AG04449 (cell line): Measurements from ENCODE around the gene NPEPPS.
"Not testable (repeated sequence)": the region's sequence is repeated elsewhere in the genome, so short reads cannot be mapped to it uniquely, and the experiment has no call there.

ENCODE experiments used
- CTCF ChIA-PET: fragments of 350-600 bp; formaldehyde crosslinking; extraction: SDS; loops from one replicate; lab custom pipeline; 2021; ENCODE audit warnings: antibody characterized with exemption; lab: Yijun Ruan, JAX
- POLR2A ChIA-PET: fragments of 400-600, 350-600 bp; formaldehyde crosslinking; extraction: SDS; loops from one replicate; lab custom pipeline; 2020; ENCODE audit warnings: antibody characterized with exemption, inconsistent platforms; lab: Yijun Ruan, JAX
- DNase-seq: peaks from one replicate; pipeline ENCODE4 v3.0.0-alpha.2; 2010; ENCODE audit warnings: low read depth, low spot score
- H3K4me3 ChIP-seq: 2 replicates; pipeline ENCODE4 v1.5.1; 2011; ENCODE audit warnings: low read depth, mild to moderate bottlenecking, control low read depth, low read length

NPEPPS gene

GRCh38 chr17:47531233-47531820 lies 419 bp downstream of the NPEPPS start:
- H3K4me3 ChIP-seq, result peak overlapping the region; percentile 68
- CTCF ChIA-PET, result interaction anchor here (1.5 kb wide), 1 partner anchor 87 kb away, joined by 3 read pairs; no protein-coding TSS in a partner anchor
- DNase-seq, POLR2A ChIA-PET: not testable (repeated sequence)

- DNase-seq, POLR2A ChIA-PET, H3K4me3 ChIP-seq: not testable (repeated sequence)
- CTCF ChIA-PET, result interaction anchor here (0.8 kb wide), 1 partner anchor 77 kb away, joined by 6 read pairs; no protein-coding TSS in a partner anchor
These were observed 8.2 kb downstream of the NPEPPS start for GRCh38 chr17:47539085-47539484.

- DNase-seq, POLR2A ChIA-PET, H3K4me3 ChIP-seq: not testable (repeated sequence)
- CTCF ChIA-PET, result interaction anchor here (1.0 kb wide), 1 partner anchor 74 kb away, joined by 3 read pairs; no protein-coding TSS in a partner anchor
These were observed 10.8 kb downstream of the NPEPPS start for GRCh38 chr17:47541676-47542075.

GRCh38 chr17:47544327-47544726 lies 13.4 kb downstream of the NPEPPS start:
- H3K4me3 ChIP-seq, DNase-seq, POLR2A ChIA-PET, CTCF ChIA-PET: not testable (repeated sequence)

- not testable (repeated sequence) for DNase-seq
These were observed 23.8 kb downstream of the NPEPPS start for GRCh38 chr17:47554733-47555132.

GRCh38 chr17:47556108-47556507 lies 25.2 kb downstream of the NPEPPS start:
- DNase-seq, POLR2A ChIA-PET, H3K4me3 ChIP-seq, CTCF ChIA-PET: not testable (repeated sequence)

More at GRCh38 chr17:47554733-47555132, 23.8 kb downstream of the NPEPPS start:
- CTCF ChIA-PET, POLR2A ChIA-PET, H3K4me3 ChIP-seq: not testable (repeated sequence)

- CTCF ChIA-PET, H3K4me3 ChIP-seq, POLR2A ChIA-PET, DNase-seq: not testable (repeated sequence)
These were observed 29.7 kb downstream of the NPEPPS start for GRCh38 chr17:47560517-47561043.

GRCh38 chr17:47561698-47562405 lies 30.9 kb downstream of the NPEPPS start:
- H3K4me3 ChIP-seq, POLR2A ChIA-PET, DNase-seq: not testable (repeated sequence)
- CTCF ChIA-PET, result interaction anchor here (0.6 kb wide), 1 partner anchor 58 kb away, joined by 3 read pairs; no protein-coding TSS in a partner anchor

- CTCF ChIA-PET, DNase-seq, H3K4me3 ChIP-seq, POLR2A ChIA-PET: not testable (repeated sequence)
These were observed 31.4 kb downstream of the NPEPPS start for GRCh38 chr17:47562406-47562705.

GRCh38 chr17:47567261-47567660 lies 36.4 kb downstream of the NPEPPS start:
- POLR2A ChIA-PET, DNase-seq, H3K4me3 ChIP-seq, CTCF ChIA-PET: not testable (repeated sequence)

- DNase-seq, CTCF ChIA-PET, POLR2A ChIA-PET, H3K4me3 ChIP-seq: not testable (repeated sequence)
These were observed 41.7 kb downstream of the NPEPPS start for GRCh38 chr17:47572561-47572960.

GRCh38 chr17:47582416-47582815 lies 51.5 kb downstream of the NPEPPS start:
- H3K4me3 ChIP-seq, CTCF ChIA-PET, DNase-seq, POLR2A ChIA-PET: not testable (repeated sequence)

GRCh38 chr17:47586378-47587055 lies 55.6 kb downstream of the NPEPPS start:
- POLR2A ChIA-PET, CTCF ChIA-PET: not testable (repeated sequence)

GRCh38 chr17:47593522-47593921 lies 62.6 kb downstream of the NPEPPS start:
- H3K4me3 ChIP-seq, DNase-seq: not testable (repeated sequence)
- CTCF ChIA-PET, result interaction anchor here (0.9 kb wide), 1 partner anchor 22 kb away, joined by 3 read pairs; no protein-coding TSS in a partner anchor
- POLR2A ChIA-PET, result interaction anchor here (0.6 kb wide), 1 partner anchor 408 kb away, joined by 4 read pairs; no protein-coding TSS in a partner anchor

More at GRCh38 chr17:47586378-47587055, 55.6 kb downstream of the NPEPPS start:
- H3K4me3 ChIP-seq, DNase-seq: not testable (repeated sequence)
